ENCODE data around the gene ZNF595.
"Not testable (repeated sequence)": the region's sequence is repeated elsewhere in the genome, so short reads cannot be mapped to it uniquely, and the experiment has no call there.

GRCh38 chr4:28767-29542 lies 24.2 kb upstream of the ZNF595 start:
- TF ChIP-seq CTCF, POLR2A (IDR thresholded peaks at IDR 0.05): not testable (repeated sequence)
